SHP77 (cell line): ENCODE results near the gene GAB1.

Experiments
- DNase-seq, 2 experiments: peaks; one replicate each; lab custom pipeline; 2025; lab: John Stamatoyannopoulos, UW

GAB1 gene

GRCh38 chr4:143358923-143359643 lies 22.4 kb downstream of the GAB1 start:
- DNase-seq, result no peak

GRCh38 chr4:143359644-143360193 lies 23.0 kb downstream of the GAB1 start:
- DNase-seq, result no peak

- no peak for DNase-seq
These were observed 24.4 kb downstream of the GAB1 start for GRCh38 chr4:143360838-143361625.

GRCh38 chr4:143362349-143363046 lies 25.8 kb downstream of the GAB1 start:
- DNase-seq, result no peak

GRCh38 chr4:143363332-143363731 lies 26.7 kb downstream of the GAB1 start:
- no peak for DNase-seq

GRCh38 chr4:143364063-143364462 lies 27.4 kb downstream of the GAB1 start:
- no peak for DNase-seq

GRCh38 chr4:143367863-143368262 lies 31.2 kb downstream of the GAB1 start:
- DNase-seq, result no peak

GRCh38 chr4:143369552-143369951 lies 32.9 kb downstream of the GAB1 start:
- no peak for DNase-seq

- DNase-seq, result no peak
These were observed 35.6 kb downstream of the GAB1 start for GRCh38 chr4:143372093-143372915.

GRCh38 chr4:143374255-143374654 lies 37.6 kb downstream of the GAB1 start:
- DNase-seq, result no peak

- DNase-seq, result no peak
These were observed 38.1 kb downstream of the GAB1 start for GRCh38 chr4:143374771-143375170.

- peak in 1 of 2 experiments; percentile 17 for DNase-seq
These were observed 38.8 kb downstream of the GAB1 start for GRCh38 chr4:143375326-143376073.

GRCh38 chr4:143377611-143378099 lies 41.0 kb downstream of the GAB1 start:
- no peak for DNase-seq

- DNase-seq, result no peak
These were observed 44.0 kb downstream of the GAB1 start for GRCh38 chr4:143380629-143381028.

- DNase-seq, result peak; percentile 23 to 29
These were observed 44.8 kb downstream of the GAB1 start for GRCh38 chr4:143381189-143382118.

- no peak for DNase-seq
These were observed 45.9 kb downstream of the GAB1 start for GRCh38 chr4:143382596-143382995.

- DNase-seq, result no peak
These were observed 46.4 kb downstream of the GAB1 start for GRCh38 chr4:143383005-143383574.

- DNase-seq, result no peak
These were observed 47.8 kb downstream of the GAB1 start for GRCh38 chr4:143384381-143384994.

GRCh38 chr4:143386812-143387211 lies 50.1 kb downstream of the GAB1 start:
- DNase-seq, result no peak
